Neuronal stem cell (in vitro differentiated cells): Measurements from ENCODE around the gene PLEKHM1.
"Not testable (repeated sequence)": the region's sequence is repeated elsewhere in the genome, so short reads cannot be mapped to it uniquely, and the experiment has no call there.

Source experiments
- DNase-seq: peaks from one replicate; pipeline ENCODE4 v3.0.0-alpha.2; 2013; ENCODE audit warnings: low spot score
- H2AFZ ChIP-seq: one replicate; pipeline ENCODE4 v1.6.1; 2013; ENCODE audit warnings: mild to moderate bottlenecking, low read length, inconsistent platforms
- H2AK5ac ChIP-seq: 2 replicates; pipeline ENCODE4 v1.6.1; 2013; ENCODE audit warnings: low read depth, mild to moderate bottlenecking, inconsistent platforms, low read length, moderate library complexity, mixed read lengths
- H2BK120ac ChIP-seq: 2 replicates; pipeline ENCODE4 v1.6.1; 2013; ENCODE audit warnings: low read depth, mild to moderate bottlenecking, inconsistent platforms, low read length, moderate library complexity, mixed read lengths
- H2BK12ac ChIP-seq: one replicate; pipeline ENCODE4 v1.6.1; 2013; ENCODE audit warnings: low read length, inconsistent platforms
- H2BK15ac ChIP-seq: 2 replicates; pipeline ENCODE4 v1.6.1; 2013; ENCODE audit warnings: mild to moderate bottlenecking, low read length, inconsistent platforms, mixed read lengths
- H2BK5ac ChIP-seq: one replicate; pipeline ENCODE4 v1.6.1; 2013; ENCODE audit warnings: inconsistent platforms, mild to moderate bottlenecking, low read length, moderate library complexity
- H3K14ac ChIP-seq: one replicate; pipeline ENCODE4 v1.6.1; 2013; ENCODE audit warnings: low read length, inconsistent platforms
- H3K18ac ChIP-seq: 2 replicates; pipeline ENCODE4 v1.6.1; 2013; ENCODE audit warnings: low read length, inconsistent platforms
- H3K23ac ChIP-seq: 2 replicates; pipeline ENCODE4 v1.6.1; 2013; ENCODE audit warnings: low read depth, mild to moderate bottlenecking, mixed read lengths, low read length, inconsistent platforms; ENCODE audit not compliant: poor library complexity
- H3K27ac ChIP-seq: replicated peaks from 3 replicates; pipeline ENCODE4 v1.5.1; 2013; ENCODE audit warnings: low read length, inconsistent platforms
- H3K27me3 ChIP-seq, 3 experiments: 2 replicates each; pipeline ENCODE4 v1.6.1; 2013; ENCODE audit warnings: low read length in 3 of 3, mild to moderate bottlenecking in 2 of 3, inconsistent platforms in 1 of 3, low read depth in 1 of 3, mixed read lengths in 1 of 3, moderate library complexity in 1 of 3; ENCODE audit not compliant: control insufficient read depth in 3 of 3, insufficient read depth in 3 of 3
- H3K36me3 ChIP-seq, 2 donors: replicated peaks in 1 of 2; 2 replicates each; pipeline ENCODE4 v1.6.1; 2013; ENCODE audit warnings: low read length in 2 of 2; ENCODE audit not compliant: control insufficient read depth in 2 of 2, insufficient read depth in 2 of 2
- H3K4ac ChIP-seq: 2 replicates; pipeline ENCODE4 v1.6.1; 2013; ENCODE audit warnings: inconsistent platforms, mild to moderate bottlenecking, low read length, moderate library complexity
- H3K4me1 ChIP-seq, 2 donors: 1 replicate in 1 of 2; 2 replicates in 1 of 2; pipeline ENCODE4 v1.6.1; 2013; ENCODE audit warnings: low read length in 2 of 2, low read depth in 1 of 2; ENCODE audit not compliant: control insufficient read depth in 2 of 2, insufficient read depth in 1 of 2
- H3K4me2 ChIP-seq: one replicate; pipeline ENCODE4 v1.6.1; 2013; ENCODE audit warnings: mild to moderate bottlenecking, low read length, inconsistent platforms; ENCODE audit not compliant: insufficient read depth, poor library complexity, severe bottlenecking
- H3K4me3 ChIP-seq, 2 donors: 2 replicates each; pipeline ENCODE4 v1.5.1; 2013; ENCODE audit warnings: low read length in 2 of 2, mild to moderate bottlenecking in 2 of 2, inconsistent platforms in 1 of 2, moderate library complexity in 1 of 2
- H3K79me1 ChIP-seq: one replicate; pipeline ENCODE4 v1.6.1; 2013; ENCODE audit warnings: low read depth, mild to moderate bottlenecking, inconsistent platforms, low read length, moderate library complexity
- H3K9ac ChIP-seq: one replicate; pipeline ENCODE4 v1.6.1; 2013; ENCODE audit warnings: mild to moderate bottlenecking, low read depth, low read length, inconsistent platforms; ENCODE audit not compliant: poor library complexity
- H3K9me3 ChIP-seq, 2 donors: replicated peaks in 1 of 2; 2 replicates each; pipeline versions ENCODE3 to v1.6.1; 2013; ENCODE audit warnings: low read length in 2 of 2, mild to moderate bottlenecking in 2 of 2, inconsistent platforms in 1 of 2, low read depth in 1 of 2, mixed read lengths in 1 of 2, moderate library complexity in 1 of 2; ENCODE audit not compliant: control insufficient read depth in 2 of 2, insufficient read depth in 1 of 2
- H4K8ac ChIP-seq: one replicate; pipeline ENCODE4 v1.6.1; 2013; ENCODE audit warnings: low read depth, mild to moderate bottlenecking, inconsistent platforms, low read length, moderate library complexity
- H4K91ac ChIP-seq: one replicate; pipeline ENCODE4 v1.6.1; 2013; ENCODE audit warnings: low read length, low read depth, mild to moderate bottlenecking, inconsistent platforms; ENCODE audit not compliant: poor library complexity
- WGBS, 2 donors: extraction: QIAGEN DNeasy Blood & Tissue Kit; methylation state at CpG; one replicate each; pipeline ENCODE4 v1.1.7; 2013; ENCODE audit warnings: missing lambda C conversion rate in 2 of 2, mixed read lengths in 1 of 2; ENCODE audit not compliant: insufficient read length in 2 of 2, insufficient replicate concordance in 1 of 2; ENCODE audit errors: extremely low coverage in 2 of 2; 5-methylcytosine and 5-hydroxymethylcytosine counted together

Gene PLEKHM1

DNA sequence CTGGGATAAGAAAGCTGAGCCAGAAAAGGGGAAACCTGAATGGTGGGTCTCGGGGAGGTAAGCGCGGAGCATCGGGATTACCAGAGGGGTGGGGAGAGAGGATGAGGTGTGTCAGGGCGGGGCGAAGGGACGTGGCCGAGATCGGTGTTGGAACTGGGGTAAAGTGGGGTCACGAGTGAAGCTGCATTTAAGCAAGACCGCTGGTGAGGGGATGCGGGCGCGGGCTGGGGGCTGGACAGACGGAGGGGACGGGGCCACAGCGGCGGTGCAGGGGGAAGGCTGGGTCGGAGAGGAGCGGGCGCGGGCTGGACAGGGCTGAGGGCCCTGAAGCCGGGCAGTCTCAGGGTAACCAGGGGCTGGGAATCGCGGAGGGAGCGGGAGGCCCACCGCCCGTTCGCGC lies 323 bp downstream of the PLEKHM1 start:
- Histone ChIP-seq H3K4me2 (peak overlapping the region; percentile 49), H3K9ac (peak overlapping the region; percentile 17), H2AFZ (peak overlapping the region; percentile 86), H3K4me3 (peak overlapping the region; percentile 54 to 82)
- not testable (repeated sequence) for H2AK5ac ChIP-seq, H4K91ac ChIP-seq, H2BK12ac ChIP-seq, H3K14ac ChIP-seq, H3K79me1 ChIP-seq, H4K8ac ChIP-seq, H3K36me3 ChIP-seq, H3K9me3 ChIP-seq, H2BK5ac ChIP-seq, H3K4me1 ChIP-seq, H2BK15ac ChIP-seq, H3K18ac ChIP-seq, H3K4ac ChIP-seq, H3K27ac ChIP-seq, H3K27me3 ChIP-seq, H3K23ac ChIP-seq, H2BK120ac ChIP-seq
- peak; percentile 1 for DNase-seq
- no CpG with 5 or more reads among the region's 30 CpGs for WGBS, 2 donors

DNA sequence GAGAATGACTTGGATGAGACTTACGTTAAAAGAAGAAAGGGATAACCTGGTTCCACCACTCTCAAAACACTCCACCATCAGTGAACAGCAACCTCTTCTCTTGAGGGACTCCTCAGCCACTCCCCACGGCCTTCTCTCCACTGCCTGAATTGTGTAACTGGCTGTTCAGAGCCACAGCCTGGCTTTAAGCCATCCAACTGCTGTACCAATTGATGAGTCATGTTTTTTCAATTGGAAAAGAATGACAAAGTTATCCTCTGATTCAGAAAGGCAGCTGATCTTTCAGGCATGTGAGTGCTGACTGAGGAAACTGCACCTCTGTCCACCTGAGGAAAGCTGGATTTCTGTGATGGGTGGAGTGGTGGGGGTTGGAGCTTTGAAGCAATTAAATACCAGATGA lies 2.8 kb downstream of the PLEKHM1 start:
- no CpG with 5 or more reads among the region's 2 CpGs for WGBS, 2 donors
- H2BK120ac ChIP-seq, H3K4me1 ChIP-seq, H2BK5ac ChIP-seq, H2BK12ac ChIP-seq, H3K14ac ChIP-seq, DNase-seq, H3K9me3 ChIP-seq, H3K4ac ChIP-seq, H2BK15ac ChIP-seq, H3K9ac ChIP-seq, H3K27me3 ChIP-seq, H4K8ac ChIP-seq, H3K79me1 ChIP-seq, H2AFZ ChIP-seq, H4K91ac ChIP-seq, H3K4me2 ChIP-seq, H3K23ac ChIP-seq, H3K27ac ChIP-seq, H2AK5ac ChIP-seq, H3K4me3 ChIP-seq, H3K36me3 ChIP-seq, H3K18ac ChIP-seq: not testable (repeated sequence)

DNA sequence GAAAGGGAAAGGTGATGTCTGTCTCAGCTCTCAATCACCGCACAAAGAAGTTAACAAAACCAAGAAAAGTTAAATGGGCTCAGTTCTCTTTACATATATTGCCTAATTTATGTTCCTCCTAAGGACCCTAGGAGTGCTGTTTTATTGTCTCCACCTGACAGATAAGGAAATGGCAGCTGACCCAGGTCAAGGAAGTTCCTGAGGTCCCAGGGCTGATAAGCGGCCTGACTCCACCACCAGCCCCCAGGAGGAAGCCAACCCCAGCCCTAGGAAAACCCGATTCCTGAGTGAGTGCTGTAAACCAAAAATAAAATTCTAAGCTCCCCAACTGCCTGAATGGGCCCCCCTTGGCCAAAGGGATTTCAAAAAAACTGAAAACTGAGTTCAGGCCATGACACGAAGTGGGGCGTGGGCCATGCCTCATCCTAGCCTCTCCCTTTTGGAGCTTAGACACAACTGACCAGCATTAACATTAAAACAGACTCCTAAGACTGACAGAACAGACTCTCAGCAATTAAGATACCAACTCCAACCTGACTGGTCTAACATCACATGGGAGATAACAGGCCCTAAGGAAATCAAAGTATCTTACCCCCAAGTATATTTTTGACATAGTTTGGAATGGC lies 6.8 kb downstream of the PLEKHM1 start:
- H3K18ac ChIP-seq, H3K27me3 ChIP-seq, H3K4ac ChIP-seq, H3K9ac ChIP-seq, H3K27ac ChIP-seq, DNase-seq, H3K79me1 ChIP-seq, H4K91ac ChIP-seq, H2BK15ac ChIP-seq, H3K36me3 ChIP-seq, H3K4me2 ChIP-seq, H2BK120ac ChIP-seq, H2BK5ac ChIP-seq, H3K4me1 ChIP-seq, H3K23ac ChIP-seq, H4K8ac ChIP-seq, H2AK5ac ChIP-seq, H3K9me3 ChIP-seq, H3K14ac ChIP-seq, H2AFZ ChIP-seq, H3K4me3 ChIP-seq, H2BK12ac ChIP-seq: not testable (repeated sequence)
- no CpG with 5 or more reads among the region's 5 CpGs for WGBS, 2 donors

DNA sequence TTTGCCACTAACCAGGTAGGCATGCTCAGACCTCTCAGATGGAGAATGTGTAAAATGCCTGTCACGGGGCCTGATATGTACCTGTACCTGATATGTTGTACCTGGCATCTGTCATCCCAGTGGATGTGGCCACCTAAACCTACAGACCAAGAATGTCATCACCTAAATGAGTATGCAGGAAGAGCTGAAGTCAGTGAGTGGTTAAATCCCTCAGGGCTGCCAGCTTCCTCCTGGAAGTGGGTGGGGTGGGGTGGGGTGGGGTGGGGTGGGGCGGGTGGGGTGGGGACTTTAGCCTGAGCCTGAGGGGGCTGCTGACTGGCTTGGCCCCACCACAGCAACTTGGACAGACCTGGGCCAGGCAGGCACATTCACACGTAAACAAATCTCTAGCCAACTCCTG lies 7.3 kb downstream of the PLEKHM1 start:
- H2BK5ac ChIP-seq, H2AFZ ChIP-seq, H2BK120ac ChIP-seq: not testable (repeated sequence)

More for the DNA sequence above, 7.3 kb downstream of the PLEKHM1 start:
- not testable (repeated sequence) for H2BK15ac ChIP-seq, H3K9ac ChIP-seq, H2BK12ac ChIP-seq, H4K8ac ChIP-seq, H3K9me3 ChIP-seq, H3K4me1 ChIP-seq, H4K91ac ChIP-seq, H3K4me3 ChIP-seq, H3K23ac ChIP-seq, H3K79me1 ChIP-seq, H3K36me3 ChIP-seq, H3K4ac ChIP-seq, H3K27me3 ChIP-seq, H3K14ac ChIP-seq, H3K18ac ChIP-seq, H2AK5ac ChIP-seq, DNase-seq, H3K4me2 ChIP-seq, H3K27ac ChIP-seq
- WGBS, 2 donors, result no CpG with 5 or more reads among the region's 3 CpGs
